HG03571 (cell line): Measurements from ENCODE around the gene PAFAH1B1.

ENCODE experiments used
- ATAC-seq: cut with Tn5 transposase; IDR thresholded peaks from one replicate; pipeline ENCODE4 v1.9.1; 2021; ENCODE audit not compliant: unreplicated experiment

The PAFAH1B1 gene

DNA sequence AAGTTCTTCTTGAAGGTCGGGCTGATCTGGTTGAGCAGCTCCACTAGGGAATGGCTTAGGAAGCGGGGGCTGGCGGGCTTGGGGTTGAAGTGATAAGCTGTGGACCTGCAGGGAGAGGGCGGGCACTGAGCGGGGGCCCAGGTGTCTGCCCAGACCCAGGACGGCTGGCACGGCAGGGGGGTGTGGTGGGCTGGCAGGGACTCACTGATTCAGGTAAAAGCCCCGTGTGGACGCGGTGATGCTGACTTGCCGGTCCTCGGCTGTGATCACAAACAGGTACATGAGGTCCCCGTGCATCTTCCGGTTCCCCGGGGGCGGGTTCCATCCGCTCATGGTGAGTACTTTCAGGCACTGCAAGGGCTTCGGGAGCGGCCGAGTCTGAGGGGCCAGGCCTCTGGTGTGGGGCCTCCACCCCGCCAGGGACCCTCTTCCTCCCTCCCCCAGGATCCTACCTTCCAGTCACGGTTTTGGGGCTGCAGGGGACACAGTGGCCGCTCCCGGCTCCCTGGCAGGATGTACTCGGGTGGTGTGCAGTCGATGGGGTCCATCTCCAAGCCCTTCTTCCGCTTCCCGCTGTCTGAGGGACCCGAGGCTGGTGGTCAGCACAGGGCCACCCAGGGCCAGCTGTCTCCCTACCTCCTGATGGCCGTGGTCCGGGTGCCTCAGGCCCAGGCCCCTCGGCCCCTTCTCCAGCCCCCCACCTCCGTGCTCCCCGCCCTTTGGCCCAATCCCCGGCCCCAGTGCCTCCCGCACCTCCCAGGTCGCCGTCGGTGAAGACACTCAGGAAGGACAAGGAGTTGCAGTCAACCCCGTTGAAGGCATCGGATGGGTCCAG, 107.9 kb downstream of the PAFAH1B1 start:
- ATAC-seq: no peak

DNA sequence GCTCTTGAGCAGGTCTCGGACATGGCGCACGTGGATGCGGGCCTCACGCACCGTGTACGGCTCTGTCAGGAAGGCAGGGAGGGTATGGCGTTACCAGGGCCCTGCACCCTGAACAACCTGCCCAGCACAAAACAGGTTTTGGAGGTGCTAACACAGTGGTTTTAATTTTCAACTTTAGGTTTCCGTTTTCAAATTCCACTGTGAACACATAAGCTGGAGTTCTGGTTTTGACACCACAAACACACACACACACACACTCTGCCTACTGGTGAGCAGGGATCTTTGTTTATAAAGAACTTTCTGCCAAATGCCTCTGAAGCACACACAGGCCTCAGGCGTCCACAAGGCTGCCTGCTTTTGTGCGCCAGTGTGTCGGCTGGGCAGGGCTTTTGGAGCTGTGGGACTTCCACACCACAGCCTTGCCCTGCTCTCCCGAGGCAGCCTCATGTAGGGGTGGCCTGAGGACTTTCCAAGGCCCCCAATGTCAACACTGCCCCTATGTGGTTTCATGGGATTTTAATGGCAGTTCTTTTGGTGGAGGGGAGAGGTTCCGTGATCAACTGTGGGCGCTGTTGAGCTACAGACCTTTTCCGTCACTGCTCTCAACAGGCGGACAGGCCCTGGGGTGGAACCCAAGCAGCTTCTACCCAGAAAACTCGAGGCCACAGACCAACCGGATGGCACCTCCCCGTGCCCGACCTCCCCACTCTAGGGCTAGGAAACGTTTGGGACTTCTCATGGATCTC, 108.7 kb downstream of the PAFAH1B1 start:
- no peak for ATAC-seq

DNA sequence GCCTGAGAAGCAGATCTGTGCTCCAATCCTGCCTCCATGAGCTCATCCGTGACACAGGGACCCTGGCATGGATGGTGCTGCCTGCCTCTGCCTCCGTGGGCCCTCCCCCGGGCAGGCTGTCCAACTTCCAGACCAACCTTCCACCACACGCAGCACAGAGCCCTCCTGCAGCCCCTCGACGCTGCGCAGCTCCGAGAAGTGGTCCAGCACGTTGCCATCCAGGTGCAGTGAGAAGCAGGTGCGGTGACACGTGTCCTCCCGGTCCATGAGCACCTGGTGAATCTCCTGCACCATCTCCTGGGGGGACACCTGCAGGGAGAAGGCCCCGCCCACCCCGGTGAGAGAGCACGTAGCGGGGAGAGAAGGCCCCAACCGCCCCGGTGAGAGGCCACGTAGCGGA, 109.7 kb downstream of the PAFAH1B1 start:
- no peak for ATAC-seq

DNA sequence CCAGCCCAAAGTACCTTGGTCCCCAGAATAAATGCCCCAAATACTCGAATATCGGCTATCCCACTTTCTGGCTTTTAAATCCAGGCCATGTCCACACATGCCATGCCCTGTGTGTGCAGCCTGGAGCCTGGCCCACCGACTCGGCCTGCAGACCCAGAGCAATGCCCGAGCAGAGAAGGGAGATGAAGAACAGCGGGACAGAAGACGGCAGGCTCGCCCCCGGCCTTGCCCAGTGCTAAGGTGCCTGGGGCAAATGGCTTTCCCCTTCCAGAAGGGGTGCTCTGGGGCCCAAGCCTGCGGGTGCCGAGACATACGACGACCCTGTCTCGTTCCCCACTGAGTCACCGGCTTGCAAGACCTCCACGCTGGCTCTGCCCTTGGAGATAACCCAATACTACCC, 110.2 kb downstream of the PAFAH1B1 start:
- ATAC-seq: no peak

DNA sequence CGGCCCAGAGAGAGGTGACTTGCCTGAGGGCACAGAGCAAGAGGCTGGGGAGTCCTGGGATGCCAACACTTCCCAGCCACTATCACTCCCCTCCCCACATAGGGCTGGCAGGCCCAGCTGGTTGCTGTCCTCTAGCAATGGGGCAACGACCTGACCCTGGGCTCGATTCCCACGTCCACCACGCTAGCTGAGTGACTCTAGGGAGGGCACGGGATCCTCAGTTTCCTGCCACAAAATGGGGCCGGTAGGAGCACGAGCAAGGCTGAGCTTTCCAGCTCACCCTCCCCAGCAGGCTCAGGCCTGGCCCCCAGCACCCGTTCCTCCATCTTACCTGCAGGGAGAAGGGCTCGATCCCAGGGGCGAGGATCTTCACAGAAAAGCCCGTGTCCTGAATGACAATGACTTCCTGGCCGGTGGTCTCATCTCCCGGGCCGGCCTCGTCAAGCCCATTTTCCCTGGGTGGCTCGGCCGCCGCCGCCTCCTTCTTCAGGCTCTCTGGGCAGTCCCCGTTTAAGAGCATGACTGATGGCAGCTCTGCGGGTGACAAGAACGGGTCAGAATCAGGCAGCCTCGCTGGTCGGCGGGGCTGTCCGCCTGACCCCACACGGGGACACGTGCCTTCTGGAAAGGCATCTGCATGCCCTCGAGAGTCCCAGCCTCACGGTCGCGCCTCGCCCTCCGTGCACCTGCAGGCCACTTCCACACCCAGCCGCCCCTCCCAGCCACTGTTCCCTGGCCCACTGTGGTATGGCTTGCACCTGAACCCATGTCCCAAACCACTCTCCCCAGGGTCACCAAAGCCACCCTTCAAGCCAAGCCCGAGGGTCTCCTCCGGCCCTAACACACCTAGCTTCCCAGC, 110.8 kb downstream of the PAFAH1B1 start:
- no peak for ATAC-seq

DNA sequence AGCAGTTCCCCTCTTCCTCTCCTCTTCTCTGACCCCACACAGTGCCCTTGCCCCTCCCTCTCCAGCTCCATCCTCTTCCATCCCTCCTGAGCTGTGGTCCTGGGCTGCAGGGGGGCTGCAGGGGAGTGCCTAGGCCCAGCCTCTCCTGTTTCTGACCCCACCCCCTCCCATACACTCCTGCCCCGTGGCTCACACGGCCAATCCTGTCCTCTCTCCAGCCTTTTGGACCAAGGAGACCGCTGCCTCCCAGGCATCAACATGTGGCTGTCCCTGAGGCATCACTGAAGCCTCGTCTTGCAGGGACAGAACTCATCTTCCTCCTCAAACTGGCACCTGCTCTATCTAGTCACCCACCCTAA, 111.4 kb downstream of the PAFAH1B1 start:
- no peak for ATAC-seq

DNA sequence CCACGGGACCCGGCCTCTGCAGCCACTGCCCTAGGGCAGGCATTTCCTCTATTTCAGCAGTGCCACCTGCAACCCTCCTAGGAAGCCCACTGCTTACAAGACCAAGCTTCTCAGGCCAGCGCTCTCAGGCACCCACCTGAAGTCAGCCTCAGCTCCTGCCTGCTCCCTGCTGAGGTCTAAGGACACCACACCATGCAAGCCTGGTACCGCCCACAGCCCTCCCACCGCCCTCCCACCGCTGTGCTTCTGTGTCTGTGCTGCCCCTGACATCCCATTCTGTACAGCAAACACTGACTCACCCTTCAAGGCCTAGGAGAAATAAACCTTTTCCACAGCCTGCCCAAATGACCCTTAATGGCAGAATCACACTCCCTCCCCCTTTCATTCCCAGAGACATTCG, 111.8 kb downstream of the PAFAH1B1 start:
- no peak for ATAC-seq

DNA sequence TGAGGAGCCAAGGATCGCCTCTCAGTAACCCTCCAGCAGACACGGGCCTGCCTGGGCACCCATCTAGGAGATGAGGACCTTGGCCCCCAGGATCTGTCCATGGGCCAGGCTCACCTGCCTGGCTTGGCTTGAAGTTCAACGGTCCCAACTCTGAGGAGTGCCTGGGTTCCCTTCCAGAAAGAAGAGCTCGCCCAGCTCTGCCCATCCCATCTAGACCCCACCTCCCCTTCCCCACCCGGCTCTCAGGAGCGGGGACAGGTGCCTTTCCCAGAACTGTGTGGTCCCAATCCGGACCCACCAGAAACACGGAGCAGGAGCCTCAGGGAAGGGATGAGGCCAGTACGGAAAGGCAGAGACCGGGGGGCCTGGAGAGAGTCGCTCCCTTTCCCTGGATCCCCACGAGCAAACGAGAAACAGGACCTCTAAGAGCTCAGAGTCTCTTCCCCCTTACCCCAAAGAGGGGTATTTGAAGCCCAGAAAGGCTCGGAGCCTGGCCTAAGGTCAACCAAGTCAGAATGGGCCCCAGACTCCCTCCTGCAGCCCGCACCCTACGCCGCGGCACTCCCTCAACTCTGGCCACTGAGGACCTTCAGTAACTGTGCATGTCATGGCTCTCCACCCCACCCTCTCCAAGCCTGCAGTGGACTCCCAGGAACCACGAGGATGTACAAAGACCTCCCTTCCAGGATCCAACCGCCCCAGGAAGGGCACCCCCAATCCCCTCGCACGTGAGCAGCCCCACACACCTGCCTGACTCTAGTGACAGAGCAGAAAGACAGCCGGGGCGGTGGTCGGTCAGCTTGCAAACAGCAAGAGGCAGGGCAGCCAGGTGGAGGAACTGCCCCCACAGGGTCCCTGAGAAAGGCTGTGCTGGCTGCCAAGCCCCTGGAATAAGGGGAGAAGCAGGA, 112.7 kb downstream of the PAFAH1B1 start:
- ATAC-seq: no peak

DNA sequence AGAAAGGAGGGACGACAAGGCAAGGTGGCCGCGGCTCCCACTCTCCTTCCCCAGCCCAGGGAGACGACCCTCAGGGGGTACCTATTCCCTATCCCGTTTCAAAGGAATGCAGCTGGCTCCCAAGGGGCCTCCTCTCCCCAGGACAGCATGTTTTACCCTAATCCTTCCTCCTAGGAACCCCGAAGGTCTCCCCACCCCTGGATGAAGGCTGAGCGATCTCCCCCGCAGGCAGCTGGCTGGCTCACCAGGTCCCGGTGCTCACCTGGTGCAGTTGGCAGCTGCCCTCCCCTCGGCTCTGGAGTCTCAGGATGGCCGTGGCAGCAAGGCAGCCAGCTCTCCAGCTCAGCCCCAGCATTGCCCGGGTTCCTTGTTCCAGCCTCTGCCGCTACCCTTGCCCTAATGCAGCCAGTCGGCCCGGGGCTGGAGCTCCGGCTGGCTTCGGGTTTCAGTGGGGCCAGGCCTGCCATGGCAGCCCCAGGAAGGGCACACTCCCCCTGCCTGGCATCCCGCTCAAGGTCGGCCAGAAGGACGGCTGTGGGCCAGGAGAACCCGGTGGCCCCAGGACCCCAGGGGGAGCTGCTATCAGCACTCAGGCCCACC, 113.6 kb downstream of the PAFAH1B1 start:
- no peak for ATAC-seq

DNA sequence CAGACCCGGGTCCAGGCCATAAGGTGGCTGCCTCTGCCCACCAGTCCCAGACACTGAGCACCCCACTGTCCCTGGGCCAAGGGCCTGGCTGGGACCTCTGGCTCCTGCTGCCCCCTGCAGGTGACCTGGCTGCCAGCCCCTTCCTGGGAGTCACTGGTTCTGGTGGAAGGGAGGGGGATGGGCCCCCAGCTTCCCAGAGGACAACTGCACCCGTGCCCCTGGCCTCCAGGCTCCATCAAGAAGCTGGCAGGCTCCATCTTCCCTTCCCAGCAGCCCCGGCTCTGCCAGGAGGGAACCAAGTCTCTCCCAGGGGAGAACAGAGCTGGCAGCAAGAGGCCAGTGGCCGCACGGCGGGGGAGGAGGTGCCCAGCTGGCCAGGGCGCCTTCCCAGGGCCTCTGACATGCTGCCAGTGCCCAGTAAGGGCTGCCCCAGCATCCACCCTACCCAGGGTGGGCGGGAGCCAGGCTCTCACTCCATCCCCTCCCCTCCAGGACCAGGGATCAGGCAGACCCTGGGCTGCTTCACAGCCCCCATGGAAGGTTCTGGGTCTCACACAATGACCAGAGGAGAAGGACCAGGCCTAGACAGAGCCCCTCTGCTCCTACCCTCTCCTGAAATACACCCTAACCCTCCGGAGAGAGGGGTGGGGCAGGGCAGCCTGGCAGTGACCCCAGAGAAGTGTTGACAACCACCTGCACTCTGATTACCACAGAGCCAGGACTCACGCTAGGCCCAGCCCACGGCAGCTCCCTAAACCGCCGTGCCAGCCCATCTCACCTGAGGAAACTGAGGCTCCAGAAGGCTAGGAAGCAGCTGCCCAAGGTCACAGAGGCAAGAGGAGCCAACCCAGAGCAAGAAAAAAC, 114.5 kb downstream of the PAFAH1B1 start:
- no peak for ATAC-seq

DNA sequence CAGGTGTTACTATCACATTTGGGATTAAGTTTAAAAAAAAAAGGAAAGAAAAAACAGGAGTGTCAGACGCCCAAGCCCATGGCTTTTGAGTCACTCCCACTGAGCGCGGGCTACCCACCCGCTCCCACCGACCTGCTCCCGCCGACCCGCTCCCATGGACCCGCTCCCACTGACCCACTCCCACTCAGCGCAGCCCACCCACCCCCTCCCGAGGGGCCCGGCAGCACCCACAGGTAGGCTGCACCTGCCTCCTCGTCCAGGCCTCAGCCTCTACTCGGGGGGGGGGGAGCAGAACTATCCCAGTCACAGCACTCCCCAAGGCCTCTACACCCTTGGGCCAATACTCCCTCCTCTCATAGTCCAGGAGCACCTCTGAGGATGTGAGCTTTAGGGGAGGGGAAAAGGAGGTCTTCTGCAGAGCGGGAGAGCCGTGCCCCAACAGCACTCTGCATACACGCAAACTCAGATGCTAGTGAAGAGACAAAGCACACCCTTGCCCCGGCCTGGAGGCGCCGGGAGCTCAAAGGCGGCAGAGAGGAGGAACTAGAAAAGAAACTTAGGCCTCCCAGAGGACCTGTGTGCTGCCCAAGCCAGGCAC, 115.2 kb downstream of the PAFAH1B1 start:
- no peak for ATAC-seq

DNA sequence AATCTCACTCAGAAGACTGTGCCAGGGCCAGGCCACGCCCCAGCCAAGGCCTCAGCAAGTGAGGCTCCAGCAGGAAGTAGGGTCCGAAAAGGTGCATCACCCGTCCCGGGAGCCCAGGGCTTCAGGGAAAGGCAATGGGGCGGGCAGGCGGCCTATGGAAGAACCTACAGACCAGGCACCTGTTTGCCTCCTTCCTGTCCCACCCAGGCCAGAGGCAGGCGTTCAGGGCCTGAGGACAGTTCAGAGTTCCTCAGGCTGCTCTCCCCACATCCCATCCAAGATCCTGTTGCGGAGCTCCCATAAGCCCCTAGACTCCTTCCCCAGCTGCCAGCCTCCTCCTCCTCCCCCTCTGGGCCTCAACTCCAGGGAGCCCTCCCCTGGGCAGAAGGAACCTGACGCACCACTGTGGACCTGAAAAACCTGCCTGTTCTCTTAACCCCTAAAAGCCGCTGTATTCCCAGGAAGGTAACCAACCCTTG, 115.8 kb downstream of the PAFAH1B1 start:
- ATAC-seq: no peak

DNA sequence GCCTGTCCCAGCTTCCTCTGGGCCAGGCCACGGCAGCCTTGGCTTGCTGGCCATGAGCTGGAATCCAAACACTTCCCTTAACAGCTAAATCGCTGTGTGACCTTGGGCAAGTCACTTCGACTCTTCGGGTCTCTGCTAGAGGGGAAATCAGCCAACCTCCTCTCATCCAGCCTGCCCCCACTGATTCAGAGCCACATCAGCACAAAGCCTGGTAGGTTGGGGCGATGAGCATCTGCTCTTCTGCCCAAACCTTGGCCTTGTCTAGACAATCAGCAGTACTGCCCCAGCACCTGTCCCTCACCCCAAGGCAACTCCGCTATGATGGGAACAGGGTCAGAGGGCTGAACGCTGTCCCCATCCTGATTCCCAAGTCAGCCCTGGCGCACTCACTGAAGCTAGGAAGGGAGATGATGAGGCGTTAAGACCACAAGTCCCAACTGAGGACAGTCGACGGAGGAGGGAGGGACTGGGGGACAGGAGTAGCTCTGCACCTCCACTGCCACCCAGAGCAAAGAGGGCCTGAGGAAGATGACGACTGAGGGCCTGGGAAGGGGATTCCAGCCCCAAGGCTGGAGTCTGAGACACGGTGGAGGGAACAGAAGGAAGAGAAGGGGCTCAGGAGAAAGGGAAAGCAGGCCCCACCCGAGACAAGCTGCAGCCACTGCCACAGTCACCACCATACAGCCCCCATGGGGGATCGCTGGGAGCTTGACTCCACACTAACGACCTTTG, 116.8 kb downstream of the PAFAH1B1 start:
- ATAC-seq: no peak

DNA sequence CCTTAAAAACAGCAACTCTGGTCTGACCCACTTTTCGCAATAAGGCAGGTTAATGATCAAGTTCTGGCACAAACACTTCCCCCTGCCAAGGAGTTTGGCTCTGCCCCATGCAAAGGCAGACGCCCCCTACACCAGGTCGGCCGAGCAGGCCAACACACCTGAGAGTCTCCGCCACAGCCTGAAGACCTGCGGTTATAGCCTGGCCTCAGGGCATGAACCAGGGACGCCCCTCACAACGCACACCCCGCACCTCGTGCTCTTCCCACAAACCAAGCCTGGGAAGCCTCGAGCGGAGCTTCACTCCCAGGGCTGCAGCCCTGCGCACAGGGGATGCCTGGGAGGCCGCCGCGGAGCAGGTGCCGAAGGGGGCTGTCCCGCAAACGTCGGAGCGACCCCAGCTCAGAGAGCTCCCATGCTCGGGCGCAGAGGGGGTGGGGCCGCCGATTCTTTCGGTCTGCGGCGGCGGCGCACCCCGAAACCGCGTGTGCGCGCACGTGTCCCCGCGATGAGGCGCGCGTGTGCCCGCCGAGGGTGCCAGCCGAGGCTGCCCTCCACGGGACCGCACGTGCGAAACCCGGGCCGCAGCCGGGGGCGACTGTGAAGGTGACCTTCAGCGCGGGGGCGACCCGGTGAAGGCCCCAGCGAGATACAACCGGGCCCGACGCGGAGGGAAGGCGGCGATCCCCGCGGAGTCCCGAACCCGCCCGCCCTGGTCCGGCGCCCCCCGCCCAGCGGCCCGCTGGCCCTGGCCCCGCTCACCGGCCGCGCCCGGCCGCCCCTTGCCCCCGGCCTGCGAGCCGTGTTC, 117.6 kb downstream of the PAFAH1B1 start:
- peak; percentile 7 for ATAC-seq

DNA sequence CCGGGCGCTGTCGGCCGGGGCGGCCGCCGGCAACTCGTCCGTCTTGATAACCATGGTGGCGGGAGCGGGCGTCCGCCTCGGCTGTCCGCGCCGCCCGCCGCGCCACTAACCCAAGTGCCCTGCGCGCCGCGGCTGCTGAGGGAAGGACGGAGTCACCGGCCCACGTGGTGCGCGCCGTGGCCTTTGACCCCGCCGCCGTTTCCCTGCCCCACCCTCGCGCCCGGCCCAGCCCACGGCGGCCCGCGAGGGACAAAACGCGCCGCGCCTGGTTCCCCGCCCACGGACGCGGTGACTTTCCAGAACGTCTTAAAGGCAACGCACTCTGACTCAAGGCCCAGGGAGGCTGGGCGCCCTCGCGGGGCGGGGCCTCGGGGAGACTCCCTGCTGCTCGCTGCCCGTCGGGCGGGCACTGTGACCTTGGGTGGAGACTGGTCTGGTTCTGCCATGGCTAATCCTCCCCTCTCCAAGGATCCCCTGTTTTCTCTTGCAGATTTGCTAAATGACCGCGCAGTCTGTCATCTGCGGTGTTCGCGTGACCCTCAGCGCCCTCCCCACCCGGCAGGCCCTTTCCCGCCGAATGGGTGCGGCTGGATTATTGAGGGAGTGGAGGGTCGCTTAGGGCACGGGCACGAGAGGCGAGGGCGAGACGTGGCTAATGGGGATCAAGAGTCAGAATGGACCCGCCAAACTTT, 118.3 kb downstream of the PAFAH1B1 start, which contains the start of gene CLUH:
TSS of gene CLUH (minus strand) at position 157 of the 692 bp plus-strand sequence. CDS start at position 54, 103 bp downstream.
- ATAC-seq: peak; percentile 52

DNA sequence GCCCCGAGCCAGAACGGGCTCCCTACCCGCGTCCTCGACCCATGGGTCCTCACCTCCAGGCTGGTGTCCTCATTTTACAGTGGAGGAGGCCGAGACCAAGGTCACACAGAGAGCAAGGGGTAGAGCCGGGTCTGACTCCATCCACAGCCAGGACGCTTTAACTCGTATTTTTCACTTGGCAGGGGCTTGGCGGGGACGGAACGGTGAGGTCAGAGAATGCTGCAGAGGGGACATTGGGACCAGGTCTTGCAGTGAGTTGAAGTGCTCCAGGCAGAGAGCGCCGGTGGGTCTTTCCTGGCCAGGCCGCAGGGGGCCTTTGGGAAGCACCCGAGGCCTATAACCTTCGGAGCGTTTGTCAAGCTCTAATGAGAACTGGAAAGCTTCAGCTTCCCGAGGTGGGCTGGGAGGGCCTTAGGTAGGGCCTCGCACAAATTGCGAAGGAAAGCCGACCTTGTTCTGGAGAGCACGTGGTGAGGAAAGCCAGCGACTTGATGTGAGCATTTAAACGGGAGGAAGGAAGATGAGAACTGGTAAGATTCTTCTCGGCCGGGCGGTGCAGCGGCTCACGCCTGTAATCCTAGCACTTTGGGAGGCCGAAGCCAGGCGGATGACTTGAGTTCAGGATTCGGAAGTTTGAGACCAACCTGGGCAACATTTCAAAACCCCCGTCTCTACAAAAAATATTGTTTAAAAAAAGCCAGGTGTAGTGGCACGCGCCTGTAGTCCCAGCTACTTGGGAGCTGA, 119.0 kb downstream of the PAFAH1B1 start:
- ATAC-seq: no peak
